Vagina (tissue), 2 donors: ENCODE data around the gene CEP170B.

ENCODE experiments used
- POLR2A ChIP-seq, 2 donors: fragments of 450-650 bp; IDR thresholded peaks; one replicate each; pipeline ENCODE4 v1.6.1; 2017; ENCODE audit warnings: antibody characterized with exemption in 2 of 2, mild to moderate bottlenecking in 2 of 2, moderate library complexity in 2 of 2
- POLR2AphosphoS5 ChIP-seq, 2 donors: sonication (generic); formaldehyde crosslinking; IDR thresholded peaks; one replicate each; pipeline ENCODE4 v1.9.0; 2017; ENCODE audit warnings: antibody characterized with exemption in 2 of 2, mild to moderate bottlenecking in 2 of 2, low read depth in 1 of 2; ENCODE audit not compliant: insufficient read depth in 1 of 2
- TF ChIP-seq, protein P1 (sequence below), 3 experiments: fragments of 450-650 bp in 2 of 3; fragments of 200-600 bp in 1 of 3; sonication (generic) in 1 of 3; IDR thresholded peaks; one replicate each; pipeline ENCODE4 v1.5.1; 2017 to 2019; ENCODE audit warnings: antibody characterized with exemption in 3 of 3, mild to moderate bottlenecking in 2 of 3, moderate library complexity in 2 of 3

DNA sequence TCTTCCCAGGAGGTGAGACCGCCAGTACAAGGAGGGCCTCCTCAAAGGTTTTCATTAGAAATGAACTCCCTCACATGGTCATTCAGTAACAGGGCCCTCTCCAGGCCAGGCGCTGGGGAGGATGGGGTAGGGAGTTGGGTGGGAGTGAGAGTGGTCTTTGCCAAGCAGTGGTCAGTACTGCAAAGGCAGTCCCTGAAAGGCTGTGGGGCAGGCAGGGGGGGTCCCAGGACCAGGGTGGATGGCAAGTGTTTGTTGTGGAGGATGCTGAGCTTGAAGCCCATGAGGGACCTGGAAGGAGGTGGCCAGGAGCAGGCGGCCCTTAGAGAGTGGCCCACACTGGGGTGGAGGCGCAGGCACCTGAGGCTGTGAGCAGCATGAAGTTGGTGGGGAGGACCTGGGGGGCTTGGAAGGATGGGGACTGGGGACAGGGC is 26.1 kb downstream of the CEP170B start:
- TF ChIP-seq POLR2AphosphoS5 (IDR thresholded peaks at IDR 0.05; ENCODE audit: insufficient read depth in 1 of 2, low read depth in 1 of 2) (no peak), POLR2A (IDR thresholded peaks at IDR 0.05) (no peak)
- TF ChIP-seq, protein P1, sequence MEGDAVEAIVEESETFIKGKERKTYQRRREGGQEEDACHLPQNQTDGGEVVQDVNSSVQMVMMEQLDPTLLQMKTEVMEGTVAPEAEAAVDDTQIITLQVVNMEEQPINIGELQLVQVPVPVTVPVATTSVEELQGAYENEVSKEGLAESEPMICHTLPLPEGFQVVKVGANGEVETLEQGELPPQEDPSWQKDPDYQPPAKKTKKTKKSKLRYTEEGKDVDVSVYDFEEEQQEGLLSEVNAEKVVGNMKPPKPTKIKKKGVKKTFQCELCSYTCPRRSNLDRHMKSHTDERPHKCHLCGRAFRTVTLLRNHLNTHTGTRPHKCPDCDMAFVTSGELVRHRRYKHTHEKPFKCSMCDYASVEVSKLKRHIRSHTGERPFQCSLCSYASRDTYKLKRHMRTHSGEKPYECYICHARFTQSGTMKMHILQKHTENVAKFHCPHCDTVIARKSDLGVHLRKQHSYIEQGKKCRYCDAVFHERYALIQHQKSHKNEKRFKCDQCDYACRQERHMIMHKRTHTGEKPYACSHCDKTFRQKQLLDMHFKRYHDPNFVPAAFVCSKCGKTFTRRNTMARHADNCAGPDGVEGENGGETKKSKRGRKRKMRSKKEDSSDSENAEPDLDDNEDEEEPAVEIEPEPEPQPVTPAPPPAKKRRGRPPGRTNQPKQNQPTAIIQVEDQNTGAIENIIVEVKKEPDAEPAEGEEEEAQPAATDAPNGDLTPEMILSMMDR (IDR thresholded peaks at IDR 0.05) = no peak
